A549 treated with Hydrocortisone at 1 μM for 4 hours (cell line): ENCODE measurements around the gene DACH2. TPM values are rescaled to one million over a fixed set of nuclear protein-coding genes. Genes with fewer than 3 reads are reported as not detected.

Experiments used
- total RNA-seq: library from RNA; stranded (reverse); fragments of 200-300 nt; extraction: Qiagen RNA extraction; gene quantifications from 5 replicates; pipeline ENCODE4 v1.2.3, GENCODE V29; 2022

Gene DACH2
- not detected in 5 replicates for total RNA-seq

DNA sequence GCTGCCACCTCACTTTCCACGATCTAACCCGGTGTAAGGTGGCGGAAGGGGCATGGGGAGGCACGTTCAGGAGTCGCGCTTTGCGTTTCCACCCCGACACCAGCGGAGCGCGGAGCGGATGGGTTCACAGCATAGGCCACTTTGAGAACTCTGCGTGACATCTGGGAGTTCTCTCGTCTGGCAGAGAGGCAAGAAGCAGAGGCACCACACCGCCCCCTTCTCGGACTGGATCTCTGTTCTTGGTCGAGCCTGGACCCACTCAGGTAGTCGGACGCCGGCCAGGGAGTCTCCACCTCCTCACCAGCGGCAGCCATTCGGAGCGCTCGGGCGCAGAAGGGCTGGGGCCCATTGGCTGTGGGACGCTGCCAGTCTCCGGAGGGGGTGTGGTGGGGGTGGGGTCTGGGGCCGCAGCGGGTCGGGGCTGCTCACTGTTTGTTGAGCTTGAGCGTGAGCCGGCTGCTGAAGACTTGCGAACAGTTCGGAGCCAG lies at the start of gene DACH2:
TSS of gene DACH2 (plus strand) at position 428 of the 488 bp plus-strand sequence.

Other genes with a start within 250 kb of the DACH2 start
- 7.8 to 11.3 TPM (median 9.3 TPM) in 5 replicates for gene CHM, start 100.9 kb upstream of the DACH2 start, total RNA-seq